HL-60 (cell line): Measurements from ENCODE around the gene PCNX4.

Source experiments
- CTCF ChIP-seq: IDR thresholded peaks from one replicate; pipeline ENCODE4 v1.5.1; 2011; ENCODE audit warnings: low read length, control low read depth, inconsistent platforms; ENCODE audit not compliant: insufficient read depth
- GABPA ChIP-seq: IDR thresholded peaks from 2 replicates; pipeline ENCODE4 v1.6.1; 2012; ENCODE audit warnings: low read depth
- POLR2AphosphoS5 ChIP-seq: IDR thresholded peaks from 2 replicates; pipeline ENCODE4 v1.6.1; 2012; ENCODE audit warnings: low read depth
- REST ChIP-seq: IDR thresholded peaks from 2 replicates; pipeline ENCODE4 v1.6.1; 2012; ENCODE audit warnings: low read depth; ENCODE audit not compliant: insufficient replicate concordance
- SPI1 ChIP-seq: IDR thresholded peaks from 2 replicates; pipeline ENCODE4 v1.6.1; 2012; ENCODE audit warnings: low read depth, mild to moderate bottlenecking, borderline replicate concordance

- no peak for TF ChIP-seq POLR2AphosphoS5
- no peak for TF ChIP-seq CTCF
- no peak for TF ChIP-seq GABPA
- no peak for TF ChIP-seq REST
- TF ChIP-seq SPI1, result no peak
Observed at GRCh38 chr14:60125918-60126317, 34.2 kb downstream of the PCNX4 start.
